SIG-M5 treated with dmso at 0.1 percent for 504 hours (cell line): ENCODE measurements around the gene SFXN2.
A peak's percentile ranks its signal among the peaks of the same experiment; 100 is the strongest.
"Not testable (repeated sequence)": the region's sequence is repeated elsewhere in the genome, so short reads cannot be mapped to it uniquely, and the experiment has no call there.

Experiments used
- DNase-seq: peaks from one replicate; lab custom pipeline; 2025; ENCODE audit not compliant: unreplicated experiment; lab: John Stamatoyannopoulos, UW

Gene SFXN2

DNA sequence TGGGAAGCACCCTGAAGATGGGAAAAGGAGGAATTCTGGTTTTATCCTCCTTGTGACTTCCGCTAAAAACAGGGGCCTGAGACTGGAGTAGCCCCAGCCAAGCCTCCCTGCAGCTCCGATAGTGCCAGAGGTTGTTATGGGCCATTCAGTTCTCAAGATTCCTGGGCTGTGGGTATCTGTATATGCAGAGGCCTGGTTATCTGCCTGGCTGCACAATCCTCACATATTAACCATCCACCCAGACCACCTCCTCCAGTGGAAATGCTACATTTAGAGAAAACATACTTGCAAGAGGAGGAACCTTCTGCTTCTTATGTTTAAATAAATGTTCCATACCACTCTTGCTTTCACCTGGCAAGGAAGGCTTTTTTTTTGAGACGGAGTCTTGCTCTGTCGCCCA, 34.8 kb upstream of the SFXN2 start:
- DNase-seq: no peak

- no peak for DNase-seq
These were observed 32.7 kb upstream of the SFXN2 start for GRCh38 chr10:102681696-102682095.

- DNase-seq: no peak
These were observed 32.0 kb upstream of the SFXN2 start for GRCh38 chr10:102682416-102682815.

DNA sequence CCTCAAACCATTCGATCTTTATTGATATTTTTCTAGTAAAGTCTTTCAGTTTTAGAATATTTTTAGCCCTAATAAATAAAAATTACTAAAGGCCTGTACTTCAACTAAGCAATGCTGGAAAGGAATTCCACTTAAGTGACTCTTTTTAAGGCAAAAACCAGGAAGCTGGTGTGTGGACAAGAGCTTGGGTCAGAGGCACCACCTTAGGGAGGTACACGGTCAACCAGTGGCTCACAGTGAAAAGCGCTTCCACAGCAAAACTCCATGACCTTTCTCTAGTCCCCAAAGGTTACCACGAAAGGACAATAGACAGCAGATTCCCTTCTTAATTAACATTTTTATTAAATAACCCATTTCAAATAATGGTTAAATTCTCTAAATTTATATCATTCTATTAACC, 31.5 kb upstream of the SFXN2 start:
- no peak for DNase-seq

GRCh38 chr10:102683736-102684135, 30.7 kb upstream of the SFXN2 start:
- no peak for DNase-seq

GRCh38 chr10:102691285-102692066, 23.0 kb upstream of the SFXN2 start:
- DNase-seq: no peak

- DNase-seq: not testable (repeated sequence)
These were observed 19.0 kb upstream of the SFXN2 start for GRCh38 chr10:102695401-102695800.

- DNase-seq: no peak
These were observed 17.7 kb upstream of the SFXN2 start for GRCh38 chr10:102696736-102697135.

DNA sequence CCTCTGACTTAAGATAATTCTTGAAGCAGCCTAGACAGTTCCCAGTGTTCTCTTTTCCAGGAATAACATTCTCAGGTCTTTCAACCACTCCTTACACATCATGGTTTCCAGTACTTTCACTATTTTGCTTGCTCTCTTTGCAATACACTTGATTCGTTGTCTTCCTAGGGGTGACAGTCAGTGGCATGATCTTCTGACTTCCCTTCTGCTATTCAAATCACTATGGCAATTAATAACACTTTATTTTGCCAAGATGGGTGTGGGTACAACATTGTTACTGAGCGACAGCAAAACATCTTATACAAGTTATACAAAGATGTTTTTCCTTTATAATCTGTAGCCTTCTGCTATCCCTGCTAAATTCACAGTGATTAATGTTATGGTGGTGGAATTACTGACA, 15.5 kb upstream of the SFXN2 start:
- no peak for DNase-seq

GRCh38 chr10:102701272-102701671, 13.2 kb upstream of the SFXN2 start:
- DNase-seq: no peak

- DNase-seq: no peak
These were observed 12.6 kb upstream of the SFXN2 start for GRCh38 chr10:102701796-102702195.

- no peak for DNase-seq
These were observed 11.7 kb upstream of the SFXN2 start for GRCh38 chr10:102702742-102703141.

- no peak for DNase-seq
These were observed 9.5 kb upstream of the SFXN2 start for GRCh38 chr10:102704915-102705314.

GRCh38 chr10:102705531-102705930, 8.9 kb upstream of the SFXN2 start:
- no peak for DNase-seq

DNA sequence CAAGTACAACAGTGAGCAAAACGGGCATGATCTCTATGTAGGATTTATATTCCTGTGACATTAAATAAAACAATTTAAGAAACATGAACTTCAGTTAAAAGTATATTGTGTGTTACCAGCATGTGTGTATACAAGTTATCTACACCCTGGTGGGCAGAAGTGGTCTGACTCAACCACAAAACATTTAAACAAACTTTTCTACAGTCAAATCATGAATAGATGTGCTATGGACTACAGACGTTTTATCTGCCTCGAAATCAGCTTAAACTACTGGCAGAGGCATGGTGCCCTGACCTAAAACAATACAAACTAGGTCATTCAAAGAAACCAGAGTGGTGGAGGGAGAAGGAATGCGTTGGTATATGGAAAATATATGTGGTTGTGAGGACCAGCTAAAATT, 3.8 kb upstream of the SFXN2 start:
- DNase-seq: no peak

DNA sequence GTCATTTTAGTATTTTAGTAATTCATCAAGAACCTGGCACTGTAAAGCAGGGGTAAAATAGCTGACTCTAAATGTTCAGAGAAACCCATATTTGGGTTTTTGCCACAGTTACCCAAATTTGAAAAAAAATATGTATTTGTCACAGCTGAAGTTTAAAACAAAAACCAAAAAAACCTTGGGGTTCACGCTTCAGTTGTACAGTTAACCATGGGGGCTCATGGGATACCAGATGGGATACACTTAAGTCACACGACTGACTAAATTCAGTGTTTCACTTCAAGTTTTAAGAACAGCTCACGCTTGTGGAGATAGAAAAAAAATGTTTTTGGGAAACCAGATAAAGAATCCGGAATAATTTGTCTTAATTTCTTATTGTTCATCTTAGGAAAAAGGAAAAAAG, 2.3 kb upstream of the SFXN2 start:
- no peak for DNase-seq

- DNase-seq: no peak
These were observed 1.4 kb upstream of the SFXN2 start for GRCh38 chr10:102712843-102713538.

- DNase-seq: peak; percentile 68
These were observed 960 bp upstream of the SFXN2 start for GRCh38 chr10:102713539-102713813.

GRCh38 chr10:102713814-102714620, 419 bp upstream of the SFXN2 start, which contains the start of gene ARL3:
Gene ARL3, minus strand, starts transcription at chr10:102714397. Its CDS starts 122 bp downstream, at chr10:102714275.
- peak; percentile 94 for DNase-seq

GRCh38 chr10:102715880-102716279, 1.4 kb downstream of the SFXN2 start:
- no peak for DNase-seq

DNA sequence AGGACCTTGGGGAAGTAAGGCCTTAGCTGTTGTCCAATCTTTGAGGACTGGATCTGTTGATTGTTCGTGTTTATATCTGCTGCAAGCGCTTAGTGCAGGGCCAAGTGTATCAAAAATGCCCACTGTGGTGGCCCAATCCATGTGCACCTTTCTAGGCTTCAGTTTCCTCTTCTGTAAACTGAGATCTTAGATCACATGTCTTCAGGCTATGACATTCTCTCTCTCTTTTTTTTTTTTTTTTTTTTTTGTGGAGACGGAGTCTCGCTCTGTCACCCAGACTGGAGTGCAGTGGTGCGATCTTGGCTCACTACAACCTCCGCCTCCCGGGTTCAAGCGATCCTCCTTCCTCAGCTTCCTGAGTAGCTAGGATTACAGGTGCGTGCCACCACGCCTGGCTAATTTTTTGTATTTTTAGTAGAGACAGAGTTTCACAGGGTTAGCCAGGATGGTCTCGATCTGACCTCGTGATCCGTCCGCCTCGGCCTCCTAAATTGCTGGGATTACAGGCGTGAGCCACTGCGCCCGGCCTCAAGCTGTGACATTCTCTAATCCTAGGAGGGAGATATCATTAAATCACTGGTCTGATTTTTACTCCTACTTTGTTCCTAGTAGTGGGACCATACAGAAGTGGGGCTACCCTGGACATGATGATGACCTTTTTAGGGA, 2.6 kb downstream of the SFXN2 start:
- DNase-seq: not testable (repeated sequence)
